WTC11 (cell line): ENCODE data around the gene SEC61A1. TPM values are rescaled to one million over a fixed set of nuclear protein-coding genes. Genes with fewer than 3 reads are reported as not detected.
A peak's percentile ranks its signal among the peaks of the same experiment; 100 is the strongest.

Experiments used
- ATAC-seq: fragments of 200-7000 bp; cut with Tn5 transposase; 2 replicates; pipeline ENCODE4 v1.10.0; 2021; ENCODE audit warnings: mild to moderate bottlenecking, moderate library complexity
- CTCF ChIA-PET: fragments of 300-600 bp; sonication (Branson Sonifier 250); formaldehyde crosslinking; loops from one replicate; lab custom pipeline; 2021; ENCODE audit warnings: antibody characterized with exemption; lab: Charles Lee
- POLR2A ChIA-PET: fragments of 350-600 bp; sonication (Branson Sonifier 250); formaldehyde crosslinking; loops from one replicate; lab custom pipeline; 2021; ENCODE audit warnings: antibody characterized with exemption; lab: Charles Lee
- DNase-seq: peaks from one replicate; pipeline ENCODE4 v3.0.0; 2021; ENCODE audit warnings: low spot score
- H3K27ac Mint-ChIP-seq: 2 replicates; pipeline ENCODE4 v1.8.0; 2021; ENCODE audit warnings: mixed read lengths
- H3K27me3 Mint-ChIP-seq: 2 replicates; pipeline ENCODE4 v1.8.0; 2021; ENCODE audit warnings: low read depth, mild to moderate bottlenecking, moderate library complexity, mixed read lengths
- H3K36me3 Mint-ChIP-seq: 2 replicates; pipeline ENCODE4 v1.8.0; 2021; ENCODE audit warnings: mixed read lengths
- H3K4me1 Mint-ChIP-seq: 2 replicates; pipeline ENCODE4 v1.8.0; 2022; ENCODE audit warnings: mixed read lengths
- H3K4me3 Mint-ChIP-seq: 2 replicates; pipeline ENCODE4 v1.8.0; 2021; ENCODE audit warnings: mild to moderate bottlenecking, moderate library complexity, mixed read lengths
- H3K9me3 Mint-ChIP-seq: 2 replicates; pipeline ENCODE4 v1.8.0; 2021; ENCODE audit warnings: mixed read lengths
- CREB1 ChIP-seq: sonication (generic); formaldehyde crosslinking; IDR thresholded peaks from 2 replicates; pipeline ENCODE4 v1.8.0; 2023; ENCODE audit warnings: mild to moderate bottlenecking, missing genetic modification reagents
- FOXJ3 ChIP-seq: sonication (generic); formaldehyde crosslinking; IDR thresholded peaks from 2 replicates; pipeline ENCODE4 v1.9.0; 2021; ENCODE audit warnings: missing genetic modification reagents, mild to moderate bottlenecking, borderline replicate concordance
- FOXK1 ChIP-seq: sonication (generic); formaldehyde crosslinking; IDR thresholded peaks from 2 replicates; pipeline ENCODE4 v1.8.0; 2022; ENCODE audit warnings: mild to moderate bottlenecking, moderate library complexity, missing genetic modification reagents
- GABPB1 ChIP-seq: sonication (generic); formaldehyde crosslinking; IDR thresholded peaks from 2 replicates; pipeline ENCODE4 v1.8.1; 2023; ENCODE audit warnings: mild to moderate bottlenecking, missing genetic modification reagents
- IRF2 ChIP-seq: sonication (generic); formaldehyde crosslinking; IDR thresholded peaks from 2 replicates; pipeline ENCODE4 v1.8.0; 2022; ENCODE audit warnings: low read depth, missing genetic modification reagents, borderline replicate concordance
- JAZF1 ChIP-seq: fragments of 250-450 bp; sonication (Bioruptor Pico); IDR thresholded peaks from 2 replicates; pipeline ENCODE4 v1.9.0; 2021; ENCODE audit warnings: moderate library complexity, mild to moderate bottlenecking, inconsistent platforms
- NR1H2 ChIP-seq: sonication (generic); formaldehyde crosslinking; IDR thresholded peaks from 2 replicates; pipeline ENCODE4 v1.9.0; 2021; ENCODE audit warnings: mild to moderate bottlenecking, moderate library complexity, missing genetic modification reagents
- OVOL2 ChIP-seq: fragments of 250-450 bp; sonication (Bioruptor Pico); IDR thresholded peaks from 2 replicates; pipeline ENCODE4 v1.9.0; 2021; ENCODE audit warnings: mild to moderate bottlenecking, borderline replicate concordance
- SMAD4 ChIP-seq: sonication (generic); formaldehyde crosslinking; IDR thresholded peaks from 2 replicates; pipeline ENCODE4 v1.8.0; 2022; ENCODE audit warnings: mild to moderate bottlenecking, missing genetic modification reagents
- SP1 ChIP-seq: sonication (generic); formaldehyde crosslinking; conservative IDR thresholded peaks from 2 replicates; pipeline ENCODE4 v1.8.1; 2022; ENCODE audit warnings: missing genetic modification reagents
- TEAD4 ChIP-seq: sonication (generic); formaldehyde crosslinking; IDR thresholded peaks from 2 replicates; pipeline ENCODE4 v1.8.0; 2022; ENCODE audit warnings: mild to moderate bottlenecking, missing genetic modification reagents
- ZNF138 ChIP-seq: sonication (generic); formaldehyde crosslinking; conservative IDR thresholded peaks from 2 replicates; pipeline ENCODE4 v1.8.1; 2022; ENCODE audit warnings: mild to moderate bottlenecking, moderate library complexity, missing genetic modification reagents
- total RNA-seq: library from RNA; stranded (reverse); gene quantifications from 3 replicates; pipeline ENCODE4 v1.2.3, GENCODE V29; 2021
- TF ChIP-seq, protein P1 (sequence below): sonication (generic); formaldehyde crosslinking; IDR thresholded peaks from 2 replicates; pipeline ENCODE4 v1.8.1; 2023; ENCODE audit warnings: mild to moderate bottlenecking, missing genetic modification reagents, borderline replicate concordance
- TF ChIP-seq, protein P2 (sequence below): fragments of 250-450 bp; sonication (Bioruptor Pico); IDR thresholded peaks from 2 replicates; pipeline ENCODE4 v1.9.0; 2021; ENCODE audit warnings: mild to moderate bottlenecking
- TF ChIP-seq, protein P3 (sequence below): sonication (generic); formaldehyde crosslinking; IDR thresholded peaks from 2 replicates; pipeline ENCODE4 v1.8.0; 2022; ENCODE audit warnings: mild to moderate bottlenecking, missing genetic modification reagents
- TF ChIP-seq, protein P4 (sequence below): sonication (generic); formaldehyde crosslinking; conservative IDR thresholded peaks from 2 replicates; pipeline ENCODE4 v1.8.1; 2023; ENCODE audit warnings: mild to moderate bottlenecking, low read depth, missing genetic modification reagents, moderate library complexity
- TF ChIP-seq, protein P5 (sequence below): sonication (generic); formaldehyde crosslinking; IDR thresholded peaks from 2 replicates; pipeline ENCODE4 v1.8.0; 2022; ENCODE audit warnings: mild to moderate bottlenecking, missing genetic modification reagents

Gene SEC61A1
- total RNA-seq, 1 experiment from 2014 or later: 152 TPM

DNA sequence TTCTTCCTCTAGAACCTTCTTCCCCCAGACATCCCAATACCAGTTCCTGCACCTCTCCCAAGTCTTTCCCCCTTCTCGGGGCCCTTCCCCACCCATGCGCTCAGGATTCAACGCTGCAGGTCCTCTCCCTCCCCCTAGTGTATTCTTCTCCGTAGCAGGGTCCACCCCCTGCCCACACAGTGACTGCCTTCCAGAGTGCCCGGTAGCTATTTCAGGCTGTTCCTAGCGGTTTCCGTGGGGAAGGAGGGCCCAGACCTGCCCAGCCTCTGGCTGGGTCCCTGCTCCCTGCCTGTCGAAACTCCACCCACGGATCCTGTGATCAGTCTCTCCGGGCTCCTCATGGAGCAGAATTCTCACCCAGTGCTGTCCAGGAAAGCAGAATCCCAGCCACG is 45.2 kb upstream of the SEC61A1 start (continued):
- TF ChIP-seq, protein P1, sequence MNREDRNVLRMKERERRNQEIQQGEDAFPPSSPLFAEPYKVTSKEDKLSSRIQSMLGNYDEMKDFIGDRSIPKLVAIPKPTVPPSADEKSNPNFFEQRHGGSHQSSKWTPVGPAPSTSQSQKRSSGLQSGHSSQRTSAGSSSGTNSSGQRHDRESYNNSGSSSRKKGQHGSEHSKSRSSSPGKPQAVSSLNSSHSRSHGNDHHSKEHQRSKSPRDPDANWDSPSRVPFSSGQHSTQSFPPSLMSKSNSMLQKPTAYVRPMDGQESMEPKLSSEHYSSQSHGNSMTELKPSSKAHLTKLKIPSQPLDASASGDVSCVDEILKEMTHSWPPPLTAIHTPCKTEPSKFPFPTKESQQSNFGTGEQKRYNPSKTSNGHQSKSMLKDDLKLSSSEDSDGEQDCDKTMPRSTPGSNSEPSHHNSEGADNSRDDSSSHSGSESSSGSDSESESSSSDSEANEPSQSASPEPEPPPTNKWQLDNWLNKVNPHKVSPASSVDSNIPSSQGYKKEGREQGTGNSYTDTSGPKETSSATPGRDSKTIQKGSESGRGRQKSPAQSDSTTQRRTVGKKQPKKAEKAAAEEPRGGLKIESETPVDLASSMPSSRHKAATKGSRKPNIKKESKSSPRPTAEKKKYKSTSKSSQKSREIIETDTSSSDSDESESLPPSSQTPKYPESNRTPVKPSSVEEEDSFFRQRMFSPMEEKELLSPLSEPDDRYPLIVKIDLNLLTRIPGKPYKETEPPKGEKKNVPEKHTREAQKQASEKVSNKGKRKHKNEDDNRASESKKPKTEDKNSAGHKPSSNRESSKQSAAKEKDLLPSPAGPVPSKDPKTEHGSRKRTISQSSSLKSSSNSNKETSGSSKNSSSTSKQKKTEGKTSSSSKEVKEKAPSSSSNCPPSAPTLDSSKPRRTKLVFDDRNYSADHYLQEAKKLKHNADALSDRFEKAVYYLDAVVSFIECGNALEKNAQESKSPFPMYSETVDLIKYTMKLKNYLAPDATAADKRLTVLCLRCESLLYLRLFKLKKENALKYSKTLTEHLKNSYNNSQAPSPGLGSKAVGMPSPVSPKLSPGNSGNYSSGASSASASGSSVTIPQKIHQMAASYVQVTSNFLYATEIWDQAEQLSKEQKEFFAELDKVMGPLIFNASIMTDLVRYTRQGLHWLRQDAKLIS (CRISPR knock-in tag): no peak

DNA sequence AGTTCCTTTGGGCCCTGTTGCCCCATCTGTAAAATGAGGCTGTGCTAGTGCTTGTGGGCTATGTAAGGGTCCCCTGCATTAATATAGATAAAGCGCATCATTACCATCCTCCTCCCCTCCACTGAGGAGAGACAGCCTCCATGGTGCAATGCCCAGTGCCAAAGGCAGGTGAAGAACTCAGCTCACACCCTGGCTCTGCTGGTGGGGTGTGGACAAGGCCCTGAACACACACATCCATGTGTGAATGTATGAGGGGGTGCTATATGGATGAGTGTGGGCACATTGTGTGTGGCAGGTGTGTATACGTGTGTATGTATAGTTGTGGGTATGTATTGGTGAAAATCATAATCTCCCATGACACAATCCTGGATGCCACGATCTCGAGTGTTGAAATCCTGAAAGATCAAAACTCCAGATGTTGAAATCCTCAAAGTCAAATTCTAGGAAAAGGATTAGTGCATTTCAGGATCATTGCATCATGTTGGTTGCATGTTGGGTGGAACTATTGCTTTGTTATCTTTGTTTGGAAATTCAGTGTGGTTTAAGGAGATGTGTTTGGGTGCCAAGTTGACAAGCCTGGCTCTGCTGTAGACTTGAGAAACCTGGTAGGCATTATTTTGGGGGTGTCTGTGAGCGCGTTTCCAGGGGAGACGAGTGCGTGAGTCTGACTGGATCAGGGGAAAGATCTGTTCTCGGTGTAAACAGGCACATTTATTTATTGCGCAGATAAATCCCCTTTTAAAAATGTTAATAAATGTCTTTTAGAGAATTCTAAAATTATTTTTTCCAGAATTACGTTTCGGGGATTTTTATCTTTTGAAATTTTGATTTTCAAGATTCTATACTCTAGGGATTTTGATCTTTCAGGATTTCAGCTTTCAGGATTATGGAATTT is 42.0 kb upstream of the SEC61A1 start:
- POLR2A ChIA-PET: interaction anchor here (0.7 kb wide), 1 partner anchor 150 kb away, joined by 6 read pairs; no protein-coding TSS in a partner anchor
- CTCF ChIA-PET: interaction anchor here (2.1 kb wide), 1 partner anchor 9 kb away, joined by 4 read pairs; no protein-coding TSS in a partner anchor
- H3K4me1 Mint-ChIP-seq: peaks cover 26% of the 10 kb centered on the region
- TF ChIP-seq GABPB1 (CRISPR knock-in tag): peak; percentile 99
- no peak for TF ChIP-seq OVOL2
- ATAC-seq: no peak
- H3K27me3 Mint-ChIP-seq: no peaks in the 10 kb centered on the region
- H3K4me3 Mint-ChIP-seq: no peak overlapping the region
- no peak for DNase-seq
- no peaks in the 10 kb centered on the region for H3K36me3 Mint-ChIP-seq
- H3K9me3 Mint-ChIP-seq: peaks cover 6% of the 10 kb centered on the region; the same call in 1 of the 2 replicates
- H3K27ac Mint-ChIP-seq: no peak overlapping the region

DNA sequence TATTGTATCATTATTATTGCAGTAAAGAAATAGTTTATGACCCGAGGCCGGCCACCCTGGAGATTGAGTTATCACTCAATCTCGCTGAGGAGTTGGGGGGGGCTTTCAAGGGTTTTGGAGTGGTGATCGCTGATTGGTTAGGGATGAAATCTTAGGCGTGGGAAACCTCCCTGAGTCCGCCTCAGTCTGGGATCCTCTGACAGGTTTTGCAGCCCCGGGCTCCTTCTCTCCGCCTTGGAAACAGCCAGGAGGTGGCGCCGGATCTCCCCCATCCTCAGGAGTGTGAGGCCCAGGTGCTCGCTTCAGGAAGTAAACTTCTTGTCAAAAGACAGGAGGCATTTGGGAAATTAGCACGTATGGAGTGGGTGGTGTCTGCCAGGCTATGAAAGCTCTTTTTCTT is 41.1 kb upstream of the SEC61A1 start:
- 0 out of 2 replicates have a peak, but pooled peaks have one; percentile 12 for TF ChIP-seq SP1 (CRISPR knock-in tag)
- no peak for TF ChIP-seq JAZF1 (CRISPR knock-in tag)
- 0 out of 2 replicates have a peak, but pooled peaks have one; percentile 29 for TF ChIP-seq FOXK1 (CRISPR knock-in tag)
- TF ChIP-seq, protein P2, sequence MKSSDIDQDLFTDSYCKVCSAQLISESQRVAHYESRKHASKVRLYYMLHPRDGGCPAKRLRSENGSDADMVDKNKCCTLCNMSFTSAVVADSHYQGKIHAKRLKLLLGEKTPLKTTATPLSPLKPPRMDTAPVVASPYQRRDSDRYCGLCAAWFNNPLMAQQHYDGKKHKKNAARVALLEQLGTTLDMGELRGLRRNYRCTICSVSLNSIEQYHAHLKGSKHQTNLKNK (CRISPR knock-in tag): no peak
- TF ChIP-seq CREB1 (CRISPR knock-in tag): no peak
- no peak for TF ChIP-seq SMAD4 (CRISPR knock-in tag)
- Mint-ChIP-seq H3K27ac (peak overlapping the region; percentile 68; the same call in 1 of the 2 replicates), H3K4me3 (no peak overlapping the region), H3K27me3 (peaks cover 6% of the 10 kb centered on the region; the same call in 1 of the 2 replicates), H3K4me1 (peaks cover 18% of the 10 kb centered on the region), H3K36me3 (peaks cover 4% of the 10 kb centered on the region), H3K9me3 (peaks cover 11% of the 10 kb centered on the region)
- DNase-seq (peak; percentile 90), ATAC-seq (peak; percentile 91)
- CTCF ChIA-PET: interaction anchor here (0.7 to 2.1 kb wide), 4 partner anchors 10 to 34 kb away, joined by 3 to 4 read pairs (median 4); no protein-coding TSS in a partner anchor
- POLR2A ChIA-PET: no interaction called here

DNA sequence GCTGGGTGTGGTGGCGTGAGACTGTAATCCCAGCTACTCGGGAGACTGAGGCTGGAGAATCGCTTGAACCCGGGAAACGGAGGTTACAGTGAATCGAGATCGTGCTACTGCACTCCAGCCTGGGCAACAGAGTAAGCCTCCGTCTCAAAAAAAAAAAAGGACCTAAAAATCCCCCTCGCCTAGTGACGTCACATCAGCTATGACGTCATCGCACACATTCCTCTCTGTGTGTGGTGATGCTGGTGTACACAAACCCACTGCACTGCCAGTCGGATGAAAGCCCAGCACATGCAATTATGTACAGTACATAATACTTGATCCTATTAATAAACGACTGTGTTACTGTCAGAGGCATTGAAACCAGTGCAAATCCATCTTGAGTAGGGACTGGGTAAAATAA is 40.2 kb upstream of the SEC61A1 start:
- DNase-seq (no peak), ATAC-seq (no peak)
- Mint-ChIP-seq H3K9me3 (peaks cover 18% of the 10 kb centered on the region), H3K4me3 (no peak overlapping the region), H3K27ac (no peak overlapping the region), H3K4me1 (peaks cover 13% of the 10 kb centered on the region), H3K27me3 (peaks cover 12% of the 10 kb centered on the region), H3K36me3 (peaks cover 9% of the 10 kb centered on the region)
- ChIA-PET POLR2A (no interaction called here), CTCF (interaction anchor here (0.7 to 1.3 kb wide), 3 partner anchors 29 to 33 kb away, joined by 3 to 4 read pairs (median 3); no protein-coding TSS in a partner anchor)
- no peak for TF ChIP-seq FOXJ3
- TF ChIP-seq, protein P3, sequence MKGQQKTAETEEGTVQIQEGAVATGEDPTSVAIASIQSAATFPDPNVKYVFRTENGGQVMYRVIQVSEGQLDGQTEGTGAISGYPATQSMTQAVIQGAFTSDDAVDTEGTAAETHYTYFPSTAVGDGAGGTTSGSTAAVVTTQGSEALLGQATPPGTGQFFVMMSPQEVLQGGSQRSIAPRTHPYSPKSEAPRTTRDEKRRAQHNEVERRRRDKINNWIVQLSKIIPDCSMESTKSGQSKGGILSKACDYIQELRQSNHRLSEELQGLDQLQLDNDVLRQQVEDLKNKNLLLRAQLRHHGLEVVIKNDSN: no peak
- TF ChIP-seq, protein P4, sequence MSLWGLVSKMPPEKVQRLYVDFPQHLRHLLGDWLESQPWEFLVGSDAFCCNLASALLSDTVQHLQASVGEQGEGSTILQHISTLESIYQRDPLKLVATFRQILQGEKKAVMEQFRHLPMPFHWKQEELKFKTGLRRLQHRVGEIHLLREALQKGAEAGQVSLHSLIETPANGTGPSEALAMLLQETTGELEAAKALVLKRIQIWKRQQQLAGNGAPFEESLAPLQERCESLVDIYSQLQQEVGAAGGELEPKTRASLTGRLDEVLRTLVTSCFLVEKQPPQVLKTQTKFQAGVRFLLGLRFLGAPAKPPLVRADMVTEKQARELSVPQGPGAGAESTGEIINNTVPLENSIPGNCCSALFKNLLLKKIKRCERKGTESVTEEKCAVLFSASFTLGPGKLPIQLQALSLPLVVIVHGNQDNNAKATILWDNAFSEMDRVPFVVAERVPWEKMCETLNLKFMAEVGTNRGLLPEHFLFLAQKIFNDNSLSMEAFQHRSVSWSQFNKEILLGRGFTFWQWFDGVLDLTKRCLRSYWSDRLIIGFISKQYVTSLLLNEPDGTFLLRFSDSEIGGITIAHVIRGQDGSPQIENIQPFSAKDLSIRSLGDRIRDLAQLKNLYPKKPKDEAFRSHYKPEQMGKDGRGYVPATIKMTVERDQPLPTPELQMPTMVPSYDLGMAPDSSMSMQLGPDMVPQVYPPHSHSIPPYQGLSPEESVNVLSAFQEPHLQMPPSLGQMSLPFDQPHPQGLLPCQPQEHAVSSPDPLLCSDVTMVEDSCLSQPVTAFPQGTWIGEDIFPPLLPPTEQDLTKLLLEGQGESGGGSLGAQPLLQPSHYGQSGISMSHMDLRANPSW (CRISPR knock-in tag): no peak
- no peak for TF ChIP-seq TEAD4 (CRISPR knock-in tag)
- TF ChIP-seq, protein P2 (CRISPR knock-in tag): no peak
- TF ChIP-seq IRF2 (CRISPR knock-in tag): no peak
- no peak for TF ChIP-seq ZNF138
- TF ChIP-seq, protein P5, sequence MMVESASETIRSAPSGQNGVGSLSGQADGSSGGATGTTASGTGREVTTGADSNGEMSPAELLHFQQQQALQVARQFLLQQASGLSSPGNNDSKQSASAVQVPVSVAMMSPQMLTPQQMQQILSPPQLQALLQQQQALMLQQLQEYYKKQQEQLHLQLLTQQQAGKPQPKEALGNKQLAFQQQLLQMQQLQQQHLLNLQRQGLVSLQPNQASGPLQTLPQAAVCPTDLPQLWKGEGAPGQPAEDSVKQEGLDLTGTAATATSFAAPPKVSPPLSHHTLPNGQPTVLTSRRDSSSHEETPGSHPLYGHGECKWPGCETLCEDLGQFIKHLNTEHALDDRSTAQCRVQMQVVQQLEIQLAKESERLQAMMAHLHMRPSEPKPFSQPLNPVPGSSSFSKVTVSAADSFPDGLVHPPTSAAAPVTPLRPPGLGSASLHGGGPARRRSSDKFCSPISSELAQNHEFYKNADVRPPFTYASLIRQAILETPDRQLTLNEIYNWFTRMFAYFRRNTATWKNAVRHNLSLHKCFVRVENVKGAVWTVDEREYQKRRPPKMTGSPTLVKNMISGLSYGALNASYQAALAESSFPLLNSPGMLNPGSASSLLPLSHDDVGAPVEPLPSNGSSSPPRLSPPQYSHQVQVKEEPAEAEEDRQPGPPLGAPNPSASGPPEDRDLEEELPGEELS (CRISPR knock-in tag): no peak
- TF ChIP-seq NR1H2 (CRISPR knock-in tag): no peak
- TF ChIP-seq OVOL2: no peak
